ENCODE data around the gene LOXL3.
"Not testable (repeated sequence)": the region's sequence is repeated elsewhere in the genome, so short reads cannot be mapped to it uniquely, and the experiment has no call there.

LOXL3 gene

DNA sequence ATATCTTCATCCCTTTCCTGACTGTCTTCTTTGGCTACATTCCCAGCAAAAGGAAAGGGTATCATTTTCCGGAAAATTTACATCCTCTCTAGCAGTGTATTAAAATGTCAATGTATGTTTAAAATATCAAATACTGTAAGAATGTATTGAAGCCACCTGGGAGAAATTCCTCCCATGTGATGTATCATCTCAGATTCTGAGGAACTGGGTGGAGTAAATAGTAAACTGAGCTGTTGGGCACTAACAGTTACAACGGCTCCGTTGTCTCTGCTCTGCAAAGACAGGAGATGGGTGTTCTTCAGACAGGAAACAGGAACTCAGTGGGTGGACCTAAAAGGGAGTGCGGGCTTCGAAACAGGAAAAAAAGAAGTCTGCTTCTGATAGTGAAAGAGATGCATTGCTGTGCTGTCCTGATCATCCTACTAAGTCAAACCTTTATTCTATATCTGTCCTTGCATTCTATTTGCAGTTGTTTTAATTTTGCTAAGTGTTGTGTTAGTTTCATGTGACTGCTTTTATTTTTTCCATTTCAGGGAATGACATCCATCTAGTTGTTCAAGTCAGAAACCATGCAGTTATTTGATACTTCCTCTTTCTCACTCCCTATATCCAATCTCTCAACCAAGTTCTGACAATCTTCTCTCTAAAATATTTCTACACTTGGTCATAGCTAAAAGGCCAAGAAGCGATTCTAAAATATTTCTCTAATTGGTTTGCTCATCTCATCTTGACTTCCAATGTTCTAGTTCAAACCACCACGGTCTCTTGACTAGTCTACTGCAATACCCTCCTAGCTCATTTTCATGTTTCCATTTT, 20.2 kb upstream of the LOXL3 start:
- no peak for DNase-seq

DNA sequence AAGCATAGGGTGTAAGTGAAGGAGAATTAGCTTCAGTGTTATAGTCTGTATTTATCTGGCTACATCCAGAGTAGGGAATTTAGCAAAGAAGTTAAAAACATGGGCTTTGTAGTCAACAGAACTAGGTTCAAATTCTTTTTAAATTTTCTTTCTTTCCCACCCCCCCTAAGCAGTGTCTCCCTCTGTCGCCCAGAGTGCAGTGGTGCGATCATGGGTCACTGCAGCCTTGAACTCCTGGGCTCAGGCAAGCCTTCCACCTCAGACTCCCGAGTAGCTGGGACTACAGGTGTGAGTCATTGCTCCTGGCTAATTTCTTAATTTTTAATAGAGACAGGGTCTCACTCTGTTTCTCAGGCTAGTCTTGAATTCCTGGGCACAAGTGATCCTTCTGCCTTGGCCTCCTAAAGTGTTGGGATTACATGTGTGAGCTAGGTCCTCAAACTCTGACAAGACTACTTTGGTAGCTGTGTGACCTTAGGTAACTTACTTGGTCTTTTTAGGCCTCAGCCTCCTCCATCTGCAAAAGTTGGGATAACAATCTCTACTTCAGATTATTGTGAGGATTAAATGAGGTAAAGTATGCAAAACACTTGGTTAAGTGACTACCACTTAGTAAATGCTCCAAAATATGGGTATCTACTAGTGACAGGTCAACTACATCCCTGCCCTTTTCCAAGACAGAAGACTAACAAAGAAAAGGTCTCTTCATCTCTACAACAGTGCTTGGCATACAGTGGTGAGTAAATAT, 18.6 kb upstream of the LOXL3 start:
- no peak for DNase-seq

GRCh38 chr2:74571058-74571457, 17.3 kb upstream of the LOXL3 start:
- no peak for DNase-seq

GRCh38 chr2:74569686-74570085, 15.9 kb upstream of the LOXL3 start:
- no peak for DNase-seq

GRCh38 chr2:74567881-74568280, 14.1 kb upstream of the LOXL3 start:
- no peak for DNase-seq

GRCh38 chr2:74566754-74567085, 13.0 kb upstream of the LOXL3 start:
- no peak for DNase-seq

DNA sequence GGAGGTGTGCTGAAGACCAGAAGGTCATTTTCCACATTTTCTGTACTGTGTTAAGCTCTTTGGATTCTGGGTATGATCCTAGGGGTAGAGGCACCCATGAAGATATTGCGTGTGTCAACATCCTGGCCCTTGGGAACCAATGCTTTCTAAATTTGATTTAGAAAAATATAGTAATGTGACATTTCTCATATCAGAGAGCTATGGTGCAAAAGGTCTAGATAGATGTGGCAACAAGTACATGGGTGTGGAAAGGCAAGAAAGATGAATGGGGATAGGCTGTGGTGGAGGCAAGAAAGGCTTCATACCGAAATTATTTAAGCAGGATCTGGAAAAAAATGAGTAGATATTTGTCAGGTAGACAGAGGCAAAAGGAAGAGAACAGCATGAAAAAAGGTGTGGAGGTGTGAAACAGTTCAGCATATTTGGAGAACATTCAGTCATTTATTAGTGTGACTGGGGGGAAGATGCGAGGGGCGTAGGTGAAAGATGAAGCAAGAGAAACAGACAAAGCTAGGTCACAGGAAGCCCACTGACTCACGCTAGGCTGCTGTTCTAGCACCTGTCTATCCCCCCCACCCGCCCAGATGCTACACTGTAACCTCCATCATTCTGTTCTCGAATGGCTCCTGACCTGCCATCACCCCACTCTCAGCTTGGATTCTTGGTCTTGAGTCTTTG, 12.5 kb upstream of the LOXL3 start:
- no peak for DNase-seq

DNA sequence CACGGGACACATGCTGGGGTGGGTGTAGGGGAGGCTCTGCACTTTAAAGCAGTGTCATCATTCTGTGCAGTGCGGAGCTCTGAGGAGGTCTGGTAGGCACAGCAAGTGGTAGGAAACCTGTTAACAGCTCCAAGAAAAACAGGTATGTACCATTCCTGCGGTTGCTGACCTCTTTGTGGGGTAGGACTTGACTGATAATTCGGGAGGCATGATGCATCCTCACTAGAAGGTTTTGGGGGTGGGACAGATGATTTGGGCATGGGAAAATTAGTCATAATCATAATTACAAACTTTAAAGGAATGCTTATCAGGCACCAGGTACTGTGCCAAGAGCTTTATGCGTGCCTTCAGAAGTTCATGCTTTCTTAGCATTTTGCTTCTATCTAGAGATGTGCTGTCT, 10.5 kb upstream of the LOXL3 start:
- no peak for DNase-seq

- no peak for DNase-seq
These were observed 8.5 kb upstream of the LOXL3 start for GRCh38 chr2:74562126-74562775.

GRCh38 chr2:74561022-74561421, 7.3 kb upstream of the LOXL3 start:
- DNase-seq, result not testable (repeated sequence)

DNA sequence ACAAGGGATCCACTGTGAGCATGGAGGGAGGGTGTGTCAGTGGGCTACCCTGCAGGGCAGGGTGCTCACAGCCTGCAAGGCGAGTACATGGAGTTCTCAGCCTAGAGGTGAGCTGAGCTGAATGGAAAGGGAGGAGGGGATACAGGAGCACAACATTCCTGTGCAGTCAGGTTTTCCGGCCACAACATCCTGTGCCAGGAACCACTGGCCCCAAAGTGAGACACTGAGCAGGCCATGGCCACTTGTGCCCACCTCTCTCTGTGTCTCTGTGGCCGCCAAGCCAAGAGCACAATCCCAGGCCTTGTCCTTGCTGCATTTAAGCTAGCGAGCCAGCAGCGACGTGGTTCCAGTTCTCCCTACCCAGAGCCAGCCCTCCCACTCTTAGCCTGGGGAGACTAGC, 6.8 kb upstream of the LOXL3 start:
- no peak for DNase-seq

GRCh38 chr2:74559912-74560311, 6.2 kb upstream of the LOXL3 start:
- DNase-seq, result no peak

DNA sequence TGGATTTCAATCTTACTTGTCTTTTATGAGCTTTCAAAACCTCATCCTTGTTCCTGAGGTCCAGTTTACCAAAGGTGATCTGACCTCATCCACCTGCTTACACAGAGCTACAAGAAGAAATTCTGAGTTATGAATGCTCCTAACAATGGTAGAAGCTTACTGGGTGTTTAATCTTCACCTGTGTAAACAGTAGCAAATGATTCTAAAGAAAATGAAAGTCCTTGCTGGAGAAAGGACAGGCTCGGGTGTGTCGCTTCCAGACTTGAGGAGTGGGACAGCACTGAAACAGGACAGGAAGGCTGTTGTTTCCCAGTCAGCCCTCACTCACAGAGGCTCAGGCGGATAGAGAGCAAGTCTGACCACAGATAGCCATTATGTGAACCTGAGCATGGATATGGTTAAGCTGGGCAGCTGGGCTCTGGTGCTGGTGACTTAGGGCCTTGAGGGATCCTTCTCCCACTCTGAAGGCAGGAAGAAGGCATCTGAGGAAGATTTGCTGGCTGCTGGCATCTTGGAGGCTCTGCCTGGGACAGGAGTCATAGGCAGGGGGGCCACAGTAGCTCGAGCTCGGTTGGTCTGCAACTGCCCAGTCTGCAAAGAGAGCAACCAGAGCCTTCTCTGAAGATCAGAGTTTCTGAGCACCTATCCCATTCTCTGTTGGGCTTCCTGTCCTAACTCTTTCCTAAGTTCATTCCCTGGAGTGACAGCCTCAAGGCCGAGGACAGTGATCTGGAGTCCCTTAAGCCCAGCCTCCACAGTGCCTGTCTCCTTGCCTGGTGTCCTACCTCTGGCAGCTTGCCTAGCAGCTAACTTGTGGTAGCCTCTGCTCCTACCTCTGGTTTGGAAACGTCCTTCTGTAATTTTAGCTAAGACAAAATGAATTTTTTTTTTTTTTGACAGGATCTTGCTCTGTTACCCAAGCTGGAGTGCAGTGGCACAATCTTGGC, 4.8 kb upstream of the LOXL3 start:
- no peak for DNase-seq

DNA sequence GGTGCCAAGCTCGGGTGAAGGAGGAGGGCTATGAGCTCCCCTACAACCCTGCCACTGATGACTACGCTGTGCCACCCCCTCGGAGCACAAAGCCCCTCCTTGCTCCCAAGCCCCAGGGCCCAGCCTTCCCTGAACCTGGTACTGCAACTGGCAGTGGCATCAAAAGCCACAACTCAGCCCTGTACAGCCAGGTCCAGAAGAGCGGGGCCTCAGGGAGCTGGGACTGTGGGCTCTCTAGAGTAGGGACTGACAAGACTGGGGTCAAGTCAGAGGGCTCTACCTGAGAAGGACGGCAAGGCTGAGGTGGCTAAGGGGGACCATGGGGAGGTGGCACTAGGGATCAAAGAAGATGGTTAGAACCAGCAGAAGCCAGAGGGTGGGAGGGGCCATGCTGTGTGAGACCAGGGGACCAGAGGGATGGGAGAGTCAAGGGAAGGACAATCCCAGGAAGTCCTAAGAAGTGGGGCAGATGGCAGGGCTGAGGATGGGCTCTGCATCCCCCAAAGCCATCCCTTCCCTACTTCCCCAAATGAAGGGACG, 3.2 kb upstream of the LOXL3 start:
- DNase-seq, result no peak

GRCh38 chr2:74556159-74556558, 2.4 kb upstream of the LOXL3 start:
- DNase-seq, result no peak

DNA sequence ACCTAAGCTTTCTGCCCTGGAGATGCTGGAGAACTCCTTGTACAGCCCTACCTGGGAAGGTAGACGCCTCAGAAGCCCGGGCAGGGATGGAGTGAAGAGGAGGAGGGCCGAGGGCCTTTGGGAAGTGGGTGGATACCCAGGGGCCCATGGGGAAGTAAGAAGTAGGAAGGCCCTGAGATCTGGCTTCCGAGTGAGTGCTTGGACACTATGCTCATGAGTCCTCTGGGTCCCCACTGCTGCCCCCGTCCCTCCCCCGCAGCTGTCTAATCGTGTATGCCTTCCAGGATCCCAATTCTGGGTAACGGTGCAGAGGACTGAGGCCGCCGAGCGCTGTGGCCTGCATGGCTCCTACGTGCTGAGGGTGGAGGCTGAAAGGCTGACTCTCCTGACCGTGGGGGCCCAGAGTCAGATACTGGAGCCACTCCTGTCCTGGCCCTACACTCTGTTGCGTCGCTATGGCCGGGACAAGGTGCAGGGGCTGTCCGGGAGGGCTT, 1.9 kb upstream of the LOXL3 start:
- no peak for DNase-seq

- DNase-seq, result no peak
These were observed 1.2 kb upstream of the LOXL3 start for GRCh38 chr2:74554820-74555531.

DNA sequence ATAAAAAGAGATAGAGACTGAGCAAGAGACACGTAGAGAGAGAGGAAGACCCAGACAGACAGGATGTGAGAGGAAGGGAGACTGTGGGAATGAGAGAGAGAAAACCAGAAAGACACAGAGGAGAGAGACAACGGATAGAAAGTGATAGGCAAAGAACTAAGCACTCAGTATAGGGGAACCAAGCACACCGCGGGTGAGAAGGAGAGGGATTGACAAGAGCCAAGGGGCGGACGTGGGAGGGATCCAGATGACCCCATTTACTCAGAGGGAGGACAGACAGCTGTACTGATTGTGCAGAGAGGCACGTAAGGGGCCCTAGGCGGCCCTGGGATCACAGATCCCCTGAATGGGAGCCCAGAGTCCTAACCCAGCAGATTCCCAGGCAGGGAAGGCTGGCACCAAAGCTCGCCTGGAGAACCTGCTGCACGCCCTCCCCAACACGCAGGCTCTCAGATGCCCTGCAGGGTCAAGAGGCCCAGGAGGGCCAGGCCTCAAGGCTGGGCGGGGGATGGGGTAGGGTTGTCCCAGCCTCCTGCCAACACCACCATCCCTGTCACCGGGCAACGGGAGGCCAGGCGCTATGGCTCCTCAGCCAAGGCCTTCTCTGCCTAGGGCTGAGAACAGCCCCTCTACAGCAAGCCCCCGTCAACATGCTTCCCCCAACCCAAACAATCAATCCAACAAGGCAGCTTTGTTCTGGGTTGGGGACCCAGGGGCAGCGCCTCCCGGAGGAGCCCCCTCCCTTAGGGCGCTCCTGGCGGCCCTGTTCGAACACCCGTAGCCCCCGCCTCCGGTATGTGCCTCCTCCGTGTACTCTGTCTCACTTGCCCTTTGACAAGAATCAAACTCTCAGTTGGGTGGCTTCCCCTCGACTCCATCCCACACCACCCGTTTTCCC, 579 bp downstream of the LOXL3 start:
- DNase-seq, result no peak

DNA sequence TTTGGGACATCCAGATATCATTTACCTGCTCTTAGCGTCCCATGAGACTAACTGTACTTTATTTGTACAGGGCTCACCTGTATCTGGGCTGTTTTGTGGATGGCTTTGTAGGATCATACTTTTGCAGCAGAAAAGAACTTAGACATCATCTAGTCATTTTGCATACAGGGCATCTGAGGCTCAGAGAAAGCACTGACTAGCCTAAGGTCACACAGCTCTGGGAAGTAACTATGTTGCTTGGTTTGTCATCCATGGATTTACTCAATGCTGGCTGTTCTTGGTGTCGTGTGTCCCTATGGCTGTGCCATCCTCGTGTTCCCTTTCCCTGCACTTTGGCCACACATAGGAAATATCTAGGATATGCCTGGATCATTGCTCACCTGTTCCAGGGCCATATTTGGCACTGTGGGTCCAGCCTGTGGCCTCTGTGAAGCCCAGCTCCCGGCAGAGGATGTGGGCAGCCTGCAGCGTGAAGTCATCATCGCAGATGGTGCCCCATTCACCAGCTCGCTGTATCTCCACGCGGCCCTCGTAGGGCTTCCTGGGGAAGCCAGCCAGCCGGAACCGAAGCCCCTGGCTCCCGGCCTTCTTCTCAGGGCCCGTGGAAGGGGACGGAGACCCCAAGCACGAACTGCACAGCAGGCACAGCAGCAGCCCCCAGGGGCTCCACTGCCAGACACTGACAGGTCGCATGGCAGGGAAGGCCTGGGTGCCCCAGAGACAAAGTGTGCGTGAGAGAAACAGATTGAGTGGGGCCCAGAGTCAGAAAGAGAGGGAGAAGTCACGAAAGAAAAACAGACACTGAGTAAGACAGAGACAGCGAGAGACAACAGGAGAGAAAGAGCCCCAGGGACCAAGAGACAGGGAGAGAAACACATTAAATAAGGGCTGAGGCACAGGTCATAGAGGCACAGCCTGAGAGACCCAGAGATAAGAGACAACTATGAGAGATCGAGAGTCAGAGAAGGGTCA, 1.5 kb downstream of the LOXL3 start:
- DNase-seq, result no peak

All from NCI-H524 treated with DMSO at 0.1 percent for 48 hours (cell line).